Astrocyte (in vitro differentiated cells and primary cell): Measurements from ENCODE around the gene TTC33.

Source experiments
- CTCF ChIP-seq: IDR thresholded peaks from 2 replicates; pipeline ENCODE4 v1.5.1; 2011; ENCODE audit warnings: low read depth, mild to moderate bottlenecking, inconsistent platforms, low read length, moderate library complexity; ENCODE audit not compliant: insufficient read depth
- EZH2 ChIP-seq: IDR thresholded peaks from 2 replicates; pipeline ENCODE4 v1.6.1; 2012; ENCODE audit warnings: mild to moderate bottlenecking, low read length, inconsistent platforms; ENCODE audit not compliant: insufficient read depth

GRCh38 chr5:40672425-40672824 lies 83.3 kb downstream of the TTC33 start:
- TF ChIP-seq CTCF (no peak), EZH2 (no peak)
